ENCODE measurements around the gene ACADVL.

Gene ACADVL

DNA sequence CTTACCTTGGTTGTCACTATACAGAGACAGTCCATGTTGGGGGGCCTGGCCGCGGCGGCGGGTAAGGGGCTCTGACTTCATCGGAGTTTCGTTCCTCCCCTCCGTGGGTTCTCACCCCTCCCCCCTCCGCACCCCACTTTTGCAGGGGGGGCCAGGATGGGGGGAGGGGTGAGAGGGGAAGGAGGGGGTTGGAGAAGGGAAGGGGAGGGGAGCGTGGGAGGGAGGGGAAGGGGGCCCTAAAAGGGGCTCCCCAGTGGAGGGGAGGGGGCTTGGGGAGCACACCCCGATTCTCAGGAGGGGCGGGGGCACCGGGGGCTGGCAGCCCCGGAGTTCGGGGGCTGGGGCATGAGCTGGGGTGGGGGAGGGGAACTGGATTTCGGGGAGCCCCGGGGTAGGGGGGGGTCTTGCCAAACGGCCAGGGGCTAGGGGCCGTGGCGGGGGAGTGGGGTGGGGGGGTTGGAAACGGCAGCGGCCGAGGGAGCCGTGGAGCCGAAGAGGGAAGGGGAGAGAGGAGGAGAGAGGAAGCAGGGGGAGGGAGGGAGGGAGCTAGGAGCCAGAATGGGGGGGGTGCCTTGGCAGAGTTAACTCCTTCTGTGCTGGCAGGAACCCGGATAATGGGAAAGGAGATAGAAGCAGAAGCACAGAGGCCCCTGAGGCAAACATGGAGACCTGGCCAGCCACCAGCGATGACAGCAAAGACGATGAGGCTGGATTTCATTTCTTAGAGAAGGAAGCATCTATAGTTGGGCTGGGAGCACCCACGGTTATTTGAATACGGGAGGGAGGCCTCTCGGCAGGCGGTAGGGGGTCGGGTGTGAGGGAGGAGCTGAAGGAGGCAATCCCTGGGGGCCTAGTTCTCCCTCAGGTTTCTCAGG lies 2.4 kb upstream of the ACADVL start:
- DNase-seq = no peak

DNA sequence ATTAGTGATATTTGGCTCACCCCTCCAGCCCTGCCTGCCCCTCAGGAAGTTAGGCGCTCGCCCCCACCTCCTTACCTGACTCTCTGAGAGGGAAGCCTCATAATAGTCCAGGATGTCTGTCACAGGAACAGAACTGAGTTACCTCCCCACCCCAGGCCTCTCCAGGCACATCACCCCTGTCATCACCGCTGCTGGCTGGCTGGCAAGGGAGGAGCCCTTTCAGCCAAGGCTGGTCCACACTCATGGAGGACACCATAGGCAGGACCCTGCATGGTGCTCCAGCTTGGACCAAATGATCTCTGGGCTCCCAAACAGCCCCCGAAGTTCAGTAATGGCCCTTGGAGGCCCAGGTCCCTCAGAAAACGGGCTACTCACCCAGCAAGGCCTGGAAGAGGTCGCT lies 1.6 kb upstream of the ACADVL start:
- no peak for DNase-seq

- no peak for DNase-seq
Observed at GRCh38 chr17:7218758-7219157, 980 bp upstream of the ACADVL start.

GRCh38 chr17:7219229-7219811 lies 418 bp upstream of the ACADVL start:
- no peak for DNase-seq

DNA sequence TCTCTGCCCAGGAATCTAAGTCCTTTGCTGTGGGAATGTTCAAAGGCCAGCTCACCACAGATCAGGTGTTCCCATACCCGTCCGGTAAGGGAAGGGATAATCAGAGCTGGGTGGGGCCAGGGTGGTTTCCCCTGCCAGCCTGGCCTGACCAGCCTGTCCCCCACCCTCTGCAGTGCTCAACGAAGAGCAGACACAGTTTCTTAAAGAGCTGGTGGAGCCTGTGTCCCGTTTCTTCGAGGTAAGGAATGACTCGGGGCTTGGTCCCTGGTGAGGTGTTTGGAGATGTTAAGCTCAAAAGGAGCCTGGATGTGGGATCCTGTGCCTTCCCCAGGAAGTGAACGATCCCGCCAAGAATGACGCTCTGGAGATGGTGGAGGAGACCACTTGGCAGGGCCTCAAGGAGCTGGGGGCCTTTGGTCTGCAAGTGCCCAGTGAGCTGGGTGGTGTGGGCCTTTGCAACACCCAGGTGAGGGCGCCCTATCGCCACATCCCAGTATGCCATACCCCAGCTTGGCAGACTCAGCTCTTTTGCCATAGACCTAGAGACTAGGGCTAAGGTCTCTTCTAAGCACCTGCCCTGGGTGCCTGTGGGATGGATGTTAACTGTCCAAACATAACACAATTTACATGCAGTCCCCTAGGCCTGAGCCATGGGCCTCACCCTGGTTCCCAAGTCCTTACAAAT lies 997 bp downstream of the ACADVL start:
- no peak for DNase-seq

- DNase-seq = no peak
Observed at GRCh38 chr17:7221278-7222092, 1.7 kb downstream of the ACADVL start.

DNA sequence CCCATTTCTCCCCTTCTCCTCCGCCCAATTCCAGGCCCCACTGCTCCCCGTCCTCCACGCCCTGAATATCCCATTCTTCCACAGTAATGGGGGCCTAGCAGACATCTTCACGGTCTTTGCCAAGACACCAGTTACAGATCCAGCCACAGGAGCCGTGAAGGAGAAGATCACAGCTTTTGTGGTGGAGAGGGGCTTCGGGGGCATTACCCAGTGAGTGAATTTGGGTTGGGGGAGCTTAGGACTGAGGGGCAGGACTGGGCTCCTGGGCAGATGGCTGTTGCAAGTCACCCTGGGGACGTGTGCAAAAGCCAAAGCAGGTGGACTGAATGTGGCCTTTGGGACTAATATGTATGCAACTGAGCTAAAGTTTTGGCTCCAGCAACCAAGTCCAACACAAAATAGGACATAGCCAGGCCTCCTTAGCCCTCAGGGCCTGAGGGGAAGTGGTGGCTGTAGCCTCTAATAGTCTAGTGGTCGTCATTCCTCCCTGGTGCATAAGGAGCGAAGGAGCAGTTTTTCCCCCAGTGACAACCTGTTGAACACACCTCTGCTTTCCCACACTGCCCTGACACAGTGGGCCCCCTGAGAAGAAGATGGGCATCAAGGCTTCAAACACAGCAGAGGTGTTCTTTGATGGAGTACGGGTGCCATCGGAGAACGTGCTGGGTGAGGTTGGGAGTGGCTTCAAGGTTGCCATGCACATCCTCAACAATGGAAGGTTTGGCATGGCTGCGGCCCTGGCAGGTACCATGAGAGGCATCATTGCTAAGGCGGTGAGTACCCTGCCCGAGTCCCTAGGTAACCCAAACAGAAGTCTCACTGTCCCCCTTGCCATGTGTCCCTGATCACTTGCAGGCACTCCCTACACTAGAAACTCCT lies 2.6 kb downstream of the ACADVL start:
- no peak for DNase-seq

DNA sequence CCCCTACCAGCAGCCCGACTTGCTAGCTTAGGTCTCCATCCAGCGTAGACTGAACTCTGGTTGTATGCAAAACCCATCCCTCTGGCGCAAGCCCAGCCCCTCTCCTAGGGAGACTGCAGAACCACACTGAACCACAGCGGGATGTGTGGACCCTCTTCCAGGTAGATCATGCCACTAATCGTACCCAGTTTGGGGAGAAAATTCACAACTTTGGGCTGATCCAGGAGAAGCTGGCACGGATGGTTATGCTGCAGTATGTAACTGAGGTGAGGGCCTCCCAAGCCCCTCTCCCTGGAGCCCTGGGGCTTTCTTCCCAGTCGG lies 3.2 kb downstream of the ACADVL start:
- no peak for DNase-seq

DNA sequence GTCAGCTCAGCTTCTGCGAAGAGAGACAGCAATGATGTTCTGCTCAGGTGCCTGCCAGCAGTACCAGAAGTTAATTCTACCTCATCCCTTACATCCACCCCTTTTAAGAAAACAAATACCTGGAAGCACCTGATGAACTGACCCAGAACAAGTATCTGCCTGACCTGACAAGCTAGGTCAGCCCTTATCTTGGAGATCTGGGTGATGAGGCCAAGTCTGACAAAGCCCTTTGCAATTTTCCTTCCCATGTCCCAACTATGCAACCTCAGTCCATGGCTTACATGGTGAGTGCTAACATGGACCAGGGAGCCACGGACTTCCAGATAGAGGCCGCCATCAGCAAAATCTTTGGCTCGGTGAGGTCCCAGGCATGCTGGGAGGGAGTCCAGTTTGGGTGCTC lies 3.6 kb downstream of the ACADVL start:
- DNase-seq = no peak

DNA sequence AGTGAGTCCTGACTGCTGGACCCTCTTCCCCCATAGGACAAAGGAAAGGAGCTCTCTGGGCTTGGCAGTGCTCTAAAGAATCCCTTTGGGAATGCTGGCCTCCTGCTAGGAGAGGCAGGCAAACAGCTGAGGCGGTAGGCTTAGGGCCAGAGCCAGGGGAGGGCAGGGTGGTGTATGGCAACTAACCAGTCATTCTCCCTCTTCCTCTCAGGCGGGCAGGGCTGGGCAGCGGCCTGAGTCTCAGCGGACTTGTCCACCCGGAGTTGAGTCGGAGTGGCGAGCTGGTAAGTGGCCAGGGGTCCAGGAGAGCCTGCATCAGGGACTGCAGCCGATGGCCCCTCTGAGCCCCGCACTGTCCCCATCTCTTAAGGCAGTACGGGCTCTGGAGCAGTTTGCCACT lies 4.4 kb downstream of the ACADVL start:
- DNase-seq = no peak

- DNase-seq = no peak
Observed at GRCh38 chr17:7224661-7225111, 4.9 kb downstream of the ACADVL start.

DNA sequence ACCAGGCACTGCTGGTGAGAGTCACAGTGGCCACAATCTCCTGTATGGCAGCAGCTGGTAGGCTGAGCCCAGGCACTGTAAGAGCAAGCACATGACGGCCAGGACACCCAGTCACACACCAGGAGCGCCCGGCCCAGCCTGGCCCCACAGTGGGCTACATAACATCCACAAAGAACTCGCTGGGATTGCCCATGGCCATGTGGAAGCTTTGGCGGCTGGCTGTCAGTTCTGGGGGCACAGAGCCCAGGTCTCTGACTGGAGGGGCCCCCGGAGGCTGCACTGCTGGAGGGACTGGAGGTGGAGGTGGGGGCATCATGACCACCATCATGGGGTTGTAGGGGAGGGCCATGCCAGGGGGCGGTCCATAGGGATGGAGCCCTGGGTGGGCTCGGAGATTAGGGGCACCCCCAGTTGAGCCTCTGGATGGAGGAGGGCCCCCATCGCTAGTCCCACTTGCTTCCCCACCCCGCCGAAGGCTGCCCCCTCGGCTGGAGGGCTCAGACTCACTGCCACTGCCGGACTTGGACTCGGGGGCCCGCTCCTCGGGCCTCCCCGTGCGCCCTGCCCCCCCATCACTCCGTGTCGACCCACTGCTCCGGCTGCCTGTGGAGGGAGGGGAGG lies 6.1 kb downstream of the ACADVL start:
- no peak for DNase-seq

GRCh38 chr17:7226721-7227710 lies 7.3 kb downstream of the ACADVL start:
- DNase-seq = no peak

- no peak for DNase-seq
Observed at GRCh38 chr17:7228920-7229319, 9.2 kb downstream of the ACADVL start.

DNA sequence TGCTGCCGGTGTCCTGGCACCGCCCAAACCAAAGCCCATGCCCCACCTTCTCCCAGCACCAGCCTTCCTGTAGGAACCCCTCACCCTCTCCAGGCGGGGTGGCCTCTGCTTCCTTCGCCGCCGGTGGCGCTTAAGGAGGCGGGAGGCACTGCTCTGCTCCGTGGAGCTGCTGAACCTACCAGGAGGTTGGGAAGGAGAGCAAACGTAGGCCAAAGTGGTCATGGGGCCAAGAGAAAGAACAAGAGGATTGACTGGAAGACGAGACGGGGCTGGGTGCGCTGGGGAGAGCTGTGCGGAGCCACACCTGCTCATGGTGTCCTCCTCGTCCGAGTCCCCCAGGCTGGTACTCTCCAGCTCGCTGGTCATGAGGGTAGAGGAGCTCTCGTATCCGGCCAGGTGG lies 9.8 kb downstream of the ACADVL start:
- no peak for DNase-seq

DNA sequence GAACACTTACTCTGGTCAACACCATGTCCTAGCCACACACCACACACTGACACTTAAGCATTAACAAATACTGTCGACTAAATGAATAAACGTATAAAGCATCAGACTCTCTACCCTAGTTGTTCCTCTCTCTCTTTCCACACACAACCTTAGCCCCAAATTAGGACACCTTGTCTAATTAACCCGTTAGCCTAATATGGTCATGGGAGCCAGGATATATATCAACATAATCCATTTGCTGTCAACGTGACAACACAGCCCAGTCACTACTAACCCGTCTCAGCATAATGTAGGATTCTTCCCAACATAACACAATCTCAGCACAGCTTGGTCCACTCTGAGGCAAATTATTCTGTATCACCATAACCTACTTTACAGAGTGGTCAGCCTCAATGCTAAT lies 12.4 kb downstream of the ACADVL start:
- DNase-seq = no peak

- DNase-seq = no peak
Observed at GRCh38 chr17:7233701-7234082, 14.0 kb downstream of the ACADVL start.

DNA sequence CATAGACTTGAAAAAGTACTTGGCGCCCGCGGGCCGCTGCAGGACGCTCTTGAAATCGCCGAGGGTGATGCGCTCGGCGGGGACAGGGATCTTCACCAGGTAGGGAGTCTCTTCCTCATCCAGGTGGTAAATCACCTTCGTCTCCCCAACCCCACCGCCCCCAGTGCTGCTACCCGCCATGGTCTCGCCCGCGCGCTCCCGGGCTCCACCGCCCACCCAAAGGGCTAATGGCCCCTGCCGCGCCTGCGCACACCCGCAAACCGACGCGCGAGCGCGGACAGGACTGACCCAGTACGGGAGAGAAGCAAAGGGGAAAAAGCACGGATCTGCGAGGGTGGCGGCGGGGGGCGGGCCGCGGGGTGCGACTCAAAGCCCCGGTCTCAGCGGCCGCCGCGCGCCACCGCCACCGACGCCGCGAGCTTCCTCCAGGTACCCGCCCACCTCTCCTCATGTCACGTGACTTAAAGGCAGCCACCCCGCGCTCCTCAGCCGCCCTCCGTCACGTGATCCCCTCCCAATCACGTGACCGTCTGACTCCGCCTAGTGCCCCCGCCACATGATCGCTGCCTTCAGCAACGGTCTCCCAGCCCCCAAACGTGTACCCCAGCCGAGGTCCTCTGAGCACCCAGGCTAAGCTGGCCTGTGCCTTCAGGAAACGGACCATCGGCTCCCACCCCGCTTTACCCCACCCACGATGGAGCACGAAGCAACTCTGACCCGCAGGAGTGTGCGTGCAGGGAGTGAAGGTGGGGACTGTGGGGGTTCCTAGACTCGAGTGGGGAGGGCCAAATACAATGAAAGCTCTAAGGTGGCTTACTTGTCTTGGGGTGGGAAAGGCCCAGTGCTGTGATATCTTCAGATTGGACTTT lies 14.6 kb downstream of the ACADVL start, which contains the start of gene DVL2:
Gene DVL2, minus strand, starts transcription at position 435 of the 869 bp plus-strand sequence. Its CDS starts 255 bp downstream, at position 180.
- DNase-seq = peak; percentile 60

Measured in NCI-H774 (cell line).